GDM1 (cell line): Measurements from ENCODE around the gene WDR37.
"Not testable (repeated sequence)": the region's sequence is repeated elsewhere in the genome, so short reads cannot be mapped to it uniquely, and the experiment has no call there.

Source experiments
- DNase-seq: peaks from one replicate; lab custom pipeline; 2025; lab: John Stamatoyannopoulos, UW

WDR37 gene

GRCh38 chr10:1104971-1105370, 48.8 kb downstream of the WDR37 start:
- no peak for DNase-seq

- DNase-seq, result no peak
Observed at GRCh38 chr10:1107004-1107403, 50.8 kb downstream of the WDR37 start.

- no peak for DNase-seq
Observed at GRCh38 chr10:1107679-1108078, 51.5 kb downstream of the WDR37 start.

- DNase-seq, result peak; percentile 3
Observed at GRCh38 chr10:1109795-1110673, 53.8 kb downstream of the WDR37 start.

GRCh38 chr10:1110674-1111119, 54.5 kb downstream of the WDR37 start:
- no peak for DNase-seq

GRCh38 chr10:1114315-1114714, 58.1 kb downstream of the WDR37 start:
- no peak for DNase-seq

- no peak for DNase-seq
Observed at GRCh38 chr10:1114719-1115606, 58.8 kb downstream of the WDR37 start.

- no peak for DNase-seq
Observed at GRCh38 chr10:1115607-1115955, 59.4 kb downstream of the WDR37 start.

- no peak for DNase-seq
Observed at GRCh38 chr10:1116051-1116450, 59.9 kb downstream of the WDR37 start.

GRCh38 chr10:1116696-1117280, 60.6 kb downstream of the WDR37 start:
- DNase-seq, result no peak

- no peak for DNase-seq
Observed at GRCh38 chr10:1117651-1118050, 61.5 kb downstream of the WDR37 start.

GRCh38 chr10:1118318-1118717, 62.1 kb downstream of the WDR37 start:
- DNase-seq, result not testable (repeated sequence)

- DNase-seq, result no peak
Observed at GRCh38 chr10:1119027-1119426, 62.8 kb downstream of the WDR37 start.

- DNase-seq, result no peak
Observed at GRCh38 chr10:1119501-1119900, 63.3 kb downstream of the WDR37 start.

GRCh38 chr10:1120306-1120705, 64.1 kb downstream of the WDR37 start:
- DNase-seq, result no peak

GRCh38 chr10:1120801-1121211, 64.6 kb downstream of the WDR37 start:
- DNase-seq, result no peak

GRCh38 chr10:1121271-1121970, 65.2 kb downstream of the WDR37 start:
- DNase-seq, result no peak

GRCh38 chr10:1122349-1122748, 66.2 kb downstream of the WDR37 start:
- DNase-seq, result no peak

GRCh38 chr10:1123198-1123597, 67.0 kb downstream of the WDR37 start:
- DNase-seq, result no peak

- no peak for DNase-seq
Observed at GRCh38 chr10:1123972-1124371, 67.8 kb downstream of the WDR37 start.

- DNase-seq, result no peak
Observed at GRCh38 chr10:1124796-1125195, 68.6 kb downstream of the WDR37 start.

GRCh38 chr10:1126461-1126860, 70.3 kb downstream of the WDR37 start:
- no peak for DNase-seq
